Kidney epithelial cell (primary cell): ENCODE results near the gene ZNG1F. TPM values are rescaled to one million over a fixed set of nuclear protein-coding genes. Genes with fewer than 3 reads are reported as not detected.
"Not testable (repeated sequence)": the region's sequence is repeated elsewhere in the genome, so short reads cannot be mapped to it uniquely, and the experiment has no call there.

Experiments used
- DNase-seq: peaks from one replicate; pipeline ENCODE4 v3.0.0-alpha.2; 2010; ENCODE audit warnings: low read depth
- H3K27me3 ChIP-seq: 2 replicates; pipeline ENCODE4 v1.6.0; 2011; ENCODE audit warnings: low read length; ENCODE audit not compliant: control insufficient read depth, insufficient read depth
- H3K36me3 ChIP-seq: 2 replicates; pipeline ENCODE4 v1.5.1; 2011; ENCODE audit warnings: low read length; ENCODE audit not compliant: control insufficient read depth, insufficient read depth
- H3K4me3 ChIP-seq: 2 replicates; pipeline ENCODE4 v1.5.1; 2011; ENCODE audit warnings: low read depth, mild to moderate bottlenecking, control low read depth, low read length
- CTCF ChIP-seq: IDR thresholded peaks from 2 replicates; pipeline ENCODE4 v1.5.1; 2011; ENCODE audit warnings: mild to moderate bottlenecking, moderate library complexity, low read length, control low read depth, inconsistent platforms; ENCODE audit not compliant: insufficient read depth, poor library complexity, severe bottlenecking
- total RNA-seq: library from RNA; depleted of rRNA; stranded (reverse); fragments of >200 nt; gene quantifications from 2 replicates; pipeline ENCODE4 v1.2.3, GENCODE V29; 2015

ZNG1F gene
- total RNA-seq, 1 donor from 2014 or later = 6.9 TPM

DNA sequence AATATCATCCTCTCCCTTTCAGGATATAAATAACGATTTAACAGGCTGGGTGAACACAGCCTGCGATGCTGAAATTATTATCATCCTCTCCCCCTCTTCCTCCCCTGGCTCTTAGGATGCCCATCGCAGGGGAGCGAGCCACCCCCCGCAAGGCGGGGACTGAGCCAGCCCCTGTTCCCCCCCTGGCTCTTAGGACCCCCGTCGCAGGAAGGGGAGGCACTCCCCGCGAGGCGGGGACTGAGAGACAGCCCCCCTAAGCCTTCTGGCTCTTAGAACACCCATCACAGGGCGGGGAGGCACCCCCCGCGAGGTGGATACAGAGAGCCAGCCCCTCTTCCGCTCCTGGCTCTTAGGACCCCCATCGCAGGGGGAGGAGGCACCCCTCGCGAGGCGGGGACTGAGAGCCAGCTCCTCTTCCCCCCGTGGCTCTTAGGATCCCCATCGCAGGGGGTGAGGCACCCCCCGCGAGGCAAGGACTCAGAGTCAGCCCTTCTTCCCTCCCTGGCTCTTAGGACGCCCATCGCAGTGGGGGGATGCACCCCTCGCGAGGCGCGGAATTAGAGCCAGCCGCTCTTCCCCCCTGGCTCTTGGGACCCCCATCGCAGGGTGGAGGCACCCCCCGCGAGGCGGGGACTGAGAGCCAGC, 82.5 kb downstream of the ZNG1F start:
- DNase-seq, H3K36me3 ChIP-seq, H3K4me3 ChIP-seq: not testable (repeated sequence)
- peaks cover 12% of the 10 kb centered on the region for H3K27me3 ChIP-seq

DNA sequence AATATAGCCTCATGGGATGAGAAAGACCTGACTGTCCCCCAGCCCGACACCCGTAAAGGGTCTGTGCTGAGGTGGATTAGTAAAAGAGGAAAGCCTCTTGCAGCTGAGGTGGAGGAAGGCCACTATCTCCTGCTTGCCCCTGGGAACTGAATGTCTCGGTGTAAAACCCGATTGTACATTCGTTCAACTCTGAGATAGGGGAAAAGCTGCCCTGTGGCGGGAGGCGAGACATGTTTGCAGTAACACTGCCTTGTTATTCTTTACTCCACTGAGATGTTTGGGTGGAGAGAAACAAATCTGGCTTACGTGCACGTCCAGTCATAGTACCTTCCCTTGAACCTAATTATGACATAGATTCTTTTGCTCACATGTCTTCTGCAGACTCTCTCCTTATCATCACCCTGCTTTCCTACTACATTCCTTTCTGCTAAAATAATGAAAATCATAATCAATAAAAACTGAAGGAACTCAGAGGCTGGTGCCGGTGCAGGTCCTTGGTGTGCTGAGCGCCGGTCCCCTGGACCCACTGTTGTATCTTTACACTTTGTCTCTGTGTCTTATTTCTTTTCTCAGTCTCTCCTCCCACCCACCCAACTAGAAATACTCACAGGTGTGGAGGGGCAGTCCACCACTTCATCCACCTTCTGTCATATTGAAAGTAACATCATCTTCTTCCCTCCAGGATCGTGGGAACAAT, 83.4 kb downstream of the ZNG1F start:
- not testable (repeated sequence) for DNase-seq, H3K4me3 ChIP-seq

GRCh38 chr9:41104542-41104941, 84.6 kb downstream of the ZNG1F start:
- DNase-seq, H3K36me3 ChIP-seq, H3K4me3 ChIP-seq: not testable (repeated sequence)
- peaks cover 12% of the 10 kb centered on the region for H3K27me3 ChIP-seq

More for the DNA sequence above, 83.4 kb downstream of the ZNG1F start:
- H3K27me3 ChIP-seq = peaks cover 12% of the 10 kb centered on the region
- not testable (repeated sequence) for H3K36me3 ChIP-seq

- not testable (repeated sequence) for H3K27me3 ChIP-seq, H3K36me3 ChIP-seq, DNase-seq, H3K4me3 ChIP-seq
Measured at GRCh38 chr9:41100508-41100907, 88.6 kb downstream of the ZNG1F start.

- H3K4me3 ChIP-seq, H3K27me3 ChIP-seq, H3K36me3 ChIP-seq, DNase-seq: not testable (repeated sequence)
Measured at GRCh38 chr9:41098759-41099158, 90.4 kb downstream of the ZNG1F start.

- H3K4me3 ChIP-seq, DNase-seq, H3K36me3 ChIP-seq, H3K27me3 ChIP-seq: not testable (repeated sequence)
Measured at GRCh38 chr9:41095060-41095459, 94.1 kb downstream of the ZNG1F start.

DNA sequence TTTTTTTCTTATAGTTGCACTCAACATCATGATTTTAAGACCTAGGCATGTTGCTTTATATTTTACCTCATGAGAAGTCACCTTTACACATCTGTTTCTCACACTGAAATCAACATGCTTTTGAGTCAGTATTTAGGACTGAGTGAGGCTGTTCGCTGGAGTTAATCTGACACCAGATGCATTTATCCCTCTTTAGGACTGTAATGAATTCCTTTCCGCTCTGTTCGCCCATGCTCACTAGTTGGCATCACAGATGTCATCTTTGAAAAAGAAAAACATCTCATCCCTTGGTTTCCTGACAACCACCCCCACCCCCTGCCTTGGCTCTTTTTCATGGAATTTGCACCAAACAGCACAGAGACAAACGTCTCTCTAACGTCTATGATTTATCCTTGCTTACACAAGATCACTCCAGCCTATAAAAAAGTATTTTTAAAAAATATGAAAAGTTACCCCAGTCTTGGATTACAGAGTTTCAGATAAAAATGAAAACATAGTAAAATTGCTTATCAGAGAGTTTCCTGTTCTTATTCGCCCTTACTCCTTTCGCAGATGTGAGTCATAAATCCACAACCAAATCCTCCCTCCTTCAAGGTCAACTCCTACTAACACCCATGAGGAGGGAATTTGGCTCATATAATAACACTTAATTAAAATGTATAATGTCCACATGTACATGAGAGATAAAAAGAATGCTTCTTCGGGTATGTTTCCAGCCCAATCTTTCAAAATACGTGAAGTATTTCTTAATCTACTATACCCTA, 94.9 kb downstream of the ZNG1F start:
- H3K27me3 ChIP-seq, DNase-seq, H3K4me3 ChIP-seq, H3K36me3 ChIP-seq: not testable (repeated sequence)

GRCh38 chr9:41090922-41091321, 98.2 kb downstream of the ZNG1F start:
- H3K4me3 ChIP-seq, H3K27me3 ChIP-seq, DNase-seq, H3K36me3 ChIP-seq: not testable (repeated sequence)

DNA sequence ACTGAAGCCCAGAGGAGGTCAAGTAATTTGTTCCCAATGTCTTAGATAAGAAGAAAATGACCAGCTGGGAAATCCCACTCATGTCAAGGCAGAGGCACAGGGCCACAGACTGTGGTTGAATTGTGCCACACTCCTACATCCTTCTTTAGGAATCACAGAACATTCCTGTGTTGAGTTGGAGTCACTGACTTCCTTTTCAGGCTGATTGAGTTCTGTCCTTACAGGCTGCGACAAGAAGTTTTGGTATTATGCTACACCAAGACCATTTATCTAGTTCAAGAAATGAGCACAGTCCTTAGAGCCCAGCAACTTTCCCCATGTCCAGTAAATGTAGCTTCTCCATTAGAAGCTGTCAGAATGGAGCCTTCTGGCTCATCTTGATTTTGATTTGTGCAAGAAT, 98.7 kb downstream of the ZNG1F start:
- not testable (repeated sequence) for H3K27me3 ChIP-seq, H3K4me3 ChIP-seq, H3K36me3 ChIP-seq, DNase-seq

GRCh38 chr9:41088450-41089059, 100.6 kb downstream of the ZNG1F start:
- not testable (repeated sequence) for H3K4me3 ChIP-seq, H3K36me3 ChIP-seq, H3K27me3 ChIP-seq, DNase-seq
- TF ChIP-seq CTCF = peak; percentile 22

- H3K36me3 ChIP-seq, H3K27me3 ChIP-seq, H3K4me3 ChIP-seq, DNase-seq: not testable (repeated sequence)
Measured at GRCh38 chr9:41087929-41088328, 101.2 kb downstream of the ZNG1F start.

GRCh38 chr9:41087157-41087780, 101.8 kb downstream of the ZNG1F start:
- H3K36me3 ChIP-seq, H3K4me3 ChIP-seq, H3K27me3 ChIP-seq, DNase-seq: not testable (repeated sequence)

GRCh38 chr9:41086685-41087084, 102.4 kb downstream of the ZNG1F start:
- DNase-seq, H3K4me3 ChIP-seq, H3K27me3 ChIP-seq, H3K36me3 ChIP-seq: not testable (repeated sequence)
